ENCODE data around the gene WSB2.
A peak's percentile ranks its signal among the peaks of the same experiment; 100 is the strongest.

The WSB2 gene

GRCh38 chr12:118058881-118059280 is 2.1 kb downstream of the WSB2 start:
- ChIA-PET POLR2A (ENCODE audit: low non-redundant PET) (no interaction called here), CTCF (no interaction called here)
- peak overlapping the region; percentile 23; the same call in 1 of the 2 replicates for H3K27ac ChIP-seq
- no peak for DNase-seq (ENCODE audit: low spot score)
- no peak for TF ChIP-seq CTCF (conservative IDR thresholded peaks at IDR 0.05; ENCODE audit: low read depth)

DNA sequence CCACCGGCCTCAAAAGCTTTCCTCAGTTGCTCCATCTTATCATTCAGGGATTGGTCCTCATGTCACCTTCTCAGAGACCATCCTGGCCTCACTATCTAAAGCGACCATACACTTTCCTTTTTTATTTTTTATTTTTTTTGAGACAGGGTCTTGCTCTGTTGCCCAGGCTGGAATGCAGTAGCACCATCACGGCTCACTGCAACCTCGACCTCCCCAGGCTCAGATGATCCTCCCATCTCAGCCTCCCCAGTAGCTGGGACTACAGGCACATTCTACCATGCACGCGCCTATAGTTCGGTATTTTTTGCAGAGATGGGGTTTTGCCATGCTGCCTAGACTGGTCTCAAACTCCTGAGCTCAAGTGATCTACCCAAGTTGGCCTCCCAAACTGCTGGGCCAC is 2.8 kb downstream of the WSB2 start:
- POLR2A ChIA-PET (ENCODE audit: low non-redundant PET), result no interaction called here
- DNase-seq (ENCODE audit: low spot score), result no peak
- TF ChIP-seq CTCF (conservative IDR thresholded peaks at IDR 0.05; ENCODE audit: low read depth), result no peak
- CTCF ChIA-PET, result interaction anchor here (0.6 to 1.9 kb wide), 2 partner anchors 10 to 183 kb away, joined by 3 to 12 read pairs; no protein-coding TSS in a partner anchor
- peak overlapping the region; percentile 23; the same call in 1 of the 2 replicates for H3K27ac ChIP-seq

- no peak for TF ChIP-seq CTCF (conservative IDR thresholded peaks at IDR 0.05; ENCODE audit: low read depth)
- H3K27ac ChIP-seq, result peak overlapping the region; percentile 44
- ChIA-PET CTCF (interaction anchor here (0.7 to 1.9 kb wide), 3 partner anchors 20 to 181 kb away, joined by 3 to 12 read pairs (median 3); no protein-coding TSS in a partner anchor), POLR2A (ENCODE audit: low non-redundant PET) (interaction anchor here (0.7 kb wide), 1 partner anchor 1592 kb away, joined by 4 read pairs; no protein-coding TSS in a partner anchor)
- DNase-seq (ENCODE audit: low spot score), result no peak
These were observed 4.9 kb downstream of the WSB2 start for GRCh38 chr12:118055865-118056773.

- CTCF ChIA-PET, result interaction anchor here (0.6 to 1.0 kb wide), 5 partner anchors 21 to 1640 kb away, joined by 3 to 4 read pairs (median 3); no protein-coding TSS in a partner anchor
These were observed 5.8 kb downstream of the WSB2 start for GRCh38 chr12:118055144-118055557.

GRCh38 chr12:118053071-118053985 is 7.7 kb downstream of the WSB2 start:
- CTCF ChIA-PET, result no interaction called here
- peak overlapping the region; percentile 82 for H3K27ac ChIP-seq
- no peak for DNase-seq (ENCODE audit: low spot score)
- POLR2A ChIA-PET (ENCODE audit: low non-redundant PET), result no interaction called here
- TF ChIP-seq CTCF (conservative IDR thresholded peaks at IDR 0.05; ENCODE audit: low read depth), result no peak

More at GRCh38 chr12:118055144-118055557, 5.8 kb downstream of the WSB2 start:
- peak; percentile 70 for TF ChIP-seq CTCF (conservative IDR thresholded peaks at IDR 0.05; ENCODE audit: low read depth)
- H3K27ac ChIP-seq, result no peak overlapping the region
- POLR2A ChIA-PET (ENCODE audit: low non-redundant PET), result interaction anchor here (0.7 kb wide), 1 partner anchor 1591 kb away, joined by 4 read pairs; no protein-coding TSS in a partner anchor
- DNase-seq (ENCODE audit: low spot score), result no peak

Data from RWPE1 (cell line).